Measurements from ENCODE around the gene SLITRK3. TPM values are rescaled to one million over a fixed set of nuclear protein-coding genes. Genes with fewer than 3 reads are reported as not detected.

Gene SLITRK3
- total RNA-seq, 4 donors from 2014 or later: 0.08 TPM; not detected in 3

DNA sequence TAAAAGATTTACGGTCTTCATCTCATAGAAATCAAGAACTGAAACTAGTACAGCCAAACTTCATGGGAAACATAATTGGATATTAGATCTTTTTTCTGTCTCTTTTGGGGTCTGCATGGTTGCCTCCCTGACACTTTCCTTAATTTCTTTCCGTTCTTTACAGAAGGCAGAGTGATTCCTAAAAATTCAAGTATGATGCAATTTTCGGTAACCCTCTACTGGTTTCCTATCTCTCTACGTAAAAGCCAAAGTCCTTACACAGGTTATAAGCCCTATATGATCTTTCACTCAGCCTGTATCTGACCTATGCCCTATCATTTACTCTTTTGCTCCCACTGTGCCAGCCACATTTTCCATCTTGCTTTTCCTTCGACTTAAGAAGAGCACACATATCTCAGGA is 6.8 kb upstream of the SLITRK3 start:
- intact Hi-C loops (cut with DNase I; ENCODE audit: low total_unique reads): no loop called here
- WGBS, 2 donors: 89 to 95% methylated on average over 5 of the region's 5 CpGs
- no peak overlapping the region for H3K4me3 ChIP-seq (ENCODE audit: low read depth, poor library complexity, severe bottlenecking)
- no peak for DNase-seq (ENCODE audit: low spot score in 2 of 2)
- TF ChIP-seq POLR2A (IDR thresholded peaks at IDR 0.05) (no peak), CTCF (IDR thresholded peaks at IDR 0.05) (no peak)

DNA sequence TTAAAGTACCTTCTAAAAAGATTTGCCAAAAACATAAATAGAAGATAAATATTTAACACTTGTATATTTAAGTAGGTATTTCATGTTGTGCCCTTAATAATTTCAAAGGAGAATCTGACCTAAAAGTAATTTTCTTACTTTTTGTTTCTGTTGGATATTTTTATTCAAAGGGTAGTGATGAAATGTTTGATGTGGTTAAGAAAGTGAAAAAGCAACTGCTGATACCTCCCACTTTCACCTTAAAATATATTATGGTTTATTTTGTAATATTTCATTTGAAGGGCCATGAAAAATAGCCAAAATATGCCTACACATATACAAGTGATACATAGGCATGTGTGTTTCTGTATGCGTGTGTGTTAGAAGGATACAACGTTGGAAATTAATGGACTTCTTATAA is 5.8 kb upstream of the SLITRK3 start:
- DNase-seq (ENCODE audit: low spot score in 2 of 2): no peak
- WGBS, 2 donors: 85 to 87% methylated on average over 2 of the region's 2 CpGs
- no peak overlapping the region for H3K4me3 ChIP-seq (ENCODE audit: low read depth, poor library complexity, severe bottlenecking)
- TF ChIP-seq POLR2A (IDR thresholded peaks at IDR 0.05) (no peak), CTCF (IDR thresholded peaks at IDR 0.05) (no peak)
- intact Hi-C loops (cut with DNase I; ENCODE audit: low total_unique reads): no loop called here

DNA sequence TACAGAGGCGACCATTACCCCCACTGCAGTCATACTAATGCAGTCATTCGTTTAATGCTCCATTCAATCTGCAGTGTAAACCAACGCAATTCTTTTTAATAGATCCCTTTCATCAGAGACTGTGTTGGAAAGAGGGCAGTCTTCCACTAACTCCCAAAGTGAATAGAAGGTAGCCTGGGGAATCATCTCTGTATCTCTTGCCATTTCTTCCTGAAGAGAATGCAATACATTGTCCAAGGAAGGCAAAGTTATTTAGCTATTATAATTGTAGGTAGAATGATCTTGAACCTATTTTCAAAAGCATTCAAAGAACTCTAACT is 1.3 kb upstream of the SLITRK3 start:
- no peak for DNase-seq (ENCODE audit: low spot score in 2 of 2)
- TF ChIP-seq CTCF (IDR thresholded peaks at IDR 0.05) (no peak), POLR2A (IDR thresholded peaks at IDR 0.05) (no peak)
- H3K4me3 ChIP-seq (ENCODE audit: low read depth, poor library complexity, severe bottlenecking): no peak overlapping the region
- WGBS, 2 donors: 28 to 36% methylated on average over 3 of the region's 3 CpGs
- intact Hi-C loops (cut with DNase I; ENCODE audit: low total_unique reads): no loop called here

DNA sequence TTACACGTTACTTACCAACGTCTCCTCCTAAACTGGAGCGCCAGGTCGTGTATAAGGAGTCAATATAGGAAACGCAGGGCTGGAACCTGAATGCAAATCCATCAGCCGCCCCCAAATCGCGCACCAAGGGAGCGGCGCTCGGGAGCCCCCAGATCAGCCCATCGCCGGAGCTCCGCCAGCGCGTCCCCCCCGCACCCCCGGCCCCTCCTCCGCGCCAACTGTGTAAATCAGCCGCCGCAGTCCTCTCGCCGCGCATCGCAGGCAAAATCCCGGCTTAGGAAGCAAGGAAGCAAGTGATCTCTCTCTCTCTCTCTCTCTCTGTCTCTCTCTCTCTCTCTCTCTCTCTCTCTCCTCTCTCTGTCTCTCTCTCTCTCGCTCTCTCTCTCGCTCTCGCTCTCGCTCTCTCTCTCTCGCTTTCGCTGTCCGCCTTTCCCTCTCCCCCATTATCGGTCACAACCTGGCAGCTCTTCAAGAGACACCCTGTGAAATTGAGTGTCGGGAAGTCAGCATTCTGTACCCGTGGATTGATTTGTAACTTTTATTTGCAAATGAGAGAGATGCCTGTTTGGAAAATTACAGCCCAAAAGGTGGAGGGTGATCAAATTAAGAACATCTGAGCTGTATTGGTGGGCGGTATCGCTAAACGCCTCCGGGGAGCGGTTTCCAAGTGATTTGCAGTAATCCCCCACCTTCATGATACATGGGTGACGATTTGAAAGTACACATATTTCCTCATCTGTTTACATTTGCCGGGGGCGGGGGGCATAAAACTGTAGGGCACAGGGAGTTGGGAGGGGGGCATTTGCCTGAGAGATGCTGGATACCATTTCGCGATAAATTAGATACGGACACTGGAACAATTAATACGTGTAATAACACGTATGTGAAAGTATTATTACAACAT is 645 bp upstream of the SLITRK3 start:
- DNase-seq (ENCODE audit: low spot score in 2 of 2): no peak
- 4 to 5% methylated on average over 49 to 50 of the region's 50 CpGs for WGBS, 2 donors

GRCh38 chr3:165195241-165195639 is 944 bp downstream of the SLITRK3 start:
- no peak overlapping the region for H3K4me3 ChIP-seq (ENCODE audit: low read depth, poor library complexity, severe bottlenecking)

More for the DNA sequence above, 645 bp upstream of the SLITRK3 start:
- TF ChIP-seq POLR2A (IDR thresholded peaks at IDR 0.05): no peak
- TF ChIP-seq CTCF (IDR thresholded peaks at IDR 0.05): no peak
- H3K4me3 ChIP-seq (ENCODE audit: low read depth, poor library complexity, severe bottlenecking): no peak overlapping the region
- intact Hi-C loops (cut with DNase I; ENCODE audit: low total_unique reads): no loop called here

More at GRCh38 chr3:165195241-165195639, 944 bp downstream of the SLITRK3 start:
- intact Hi-C loops (cut with DNase I; ENCODE audit: low total_unique reads): no loop called here
- TF ChIP-seq POLR2A (IDR thresholded peaks at IDR 0.05): no peak
- TF ChIP-seq CTCF (IDR thresholded peaks at IDR 0.05): no peak
- WGBS, 2 donors: 6 to 7% methylated on average over 18 of the region's 18 CpGs
- DNase-seq (ENCODE audit: low spot score in 2 of 2): no peak
